Measurements from ENCODE around the gene FBXO47. TPM values are rescaled to one million over a fixed set of nuclear protein-coding genes. Genes with fewer than 3 reads are reported as not detected.

The FBXO47 gene
- total and polyA plus RNA-seq, 2 of the 13 experiments (the other 11 are each of a cell fraction or from before 2014, with no cell fraction given): not detected

- Histone ChIP-seq H2AFZ (ENCODE audit: low read length) (no peak overlapping the region), H4K20me1 (ENCODE audit: insufficient read depth, low read length) (no peaks in the 10 kb centered on the region), H3K4me1 (ENCODE audit: insufficient read depth, low read length) (no peaks in the 10 kb centered on the region), H3K4me2 (ENCODE audit: low read depth, low read length) (no peak overlapping the region), H3K9ac (ENCODE audit: insufficient read depth, low read depth, low read length) (no peak overlapping the region), H3K9me3 (ENCODE audit: low read length) (peaks cover 16% of the 10 kb centered on the region), H3K36me3 (replicated peaks in 1 of 2; ENCODE audit: control insufficient read depth in 1 of 2, insufficient read depth in 2 of 2, low read length in 2 of 2) (no peaks in the 10 kb centered on the region), H3K27ac (ENCODE audit: extremely low read length, insufficient read depth, low read length) (no peak overlapping the region), H3K27me3 (ENCODE audit: control insufficient read depth in 1 of 2, insufficient read depth in 2 of 2, low read length in 2 of 2) (peaks cover 0 to 37% of the 10 kb centered on the region in 2 experiments), H3K79me2 (ENCODE audit: insufficient read depth, low read length) (no peaks in the 10 kb centered on the region), H3K4me3 (replicated peaks in 1 of 3; ENCODE audit: insufficient read depth in 1 of 3, low read depth in 2 of 3, low read length in 3 of 3) (no peak overlapping the region)
- WGBS (ENCODE audit: low lambda C conversion rate): 4% methylated on average over 4 of the region's 4 CpGs
- BruUV-seq (replicated peaks): no TSS peak
- in situ Hi-C loops (cut with HindIII; ENCODE audit: extremely low pct_ligation_motif_present, low pct_unique_long_range_greater_than_20kb) (no loop called here), intact Hi-C loops (cut with micrococcal nuclease; ENCODE audit: unreplicated experiment) (no loop called here)
- ChIA-PET CTCF (ENCODE audit: low intra/inter-chr PET ratio, low total read pairs) (no interaction called here), POLR2A (no interaction called here)
- DNase-seq (ENCODE audit: low spot score): no peak
- no peak for FAIRE-seq
- ATAC-seq: no peak
- TF ChIP-seq PRDM15 (CRISPR knock-in tag; IDR thresholded peaks at IDR 0.05) (no peak), SMYD3 (CRISPR knock-in tag; IDR thresholded peaks at IDR 0.05) (no peak), PHF5A (CRISPR knock-in tag; IDR thresholded peaks at IDR 0.05; ENCODE audit: low read depth, unreplicated experiment) (no peak), POLR2A (IDR thresholded peaks at IDR 0.05; ENCODE audit: insufficient read depth in 1 of 2, low read depth in 2 of 2, low read length in 2 of 2) (no peak), ELF1 (CRISPR knock-in tag; IDR thresholded peaks at IDR 0.05) (no peak), JDP2 (CRISPR knock-in tag; IDR thresholded peaks at IDR 0.05; ENCODE audit: borderline replicate concordance) (no peak), SP2 (CRISPR knock-in tag; IDR thresholded peaks at IDR 0.05) (no peak), ZNF17 (CRISPR knock-in tag; IDR thresholded peaks at IDR 0.05) (no peak), FOXC1 (CRISPR knock-in tag; IDR thresholded peaks at IDR 0.05; ENCODE audit: borderline replicate concordance) (no peak), SUZ12 (IDR thresholded peaks at IDR 0.05; ENCODE audit: low read depth, low read length) (no peak), HES4 (CRISPR knock-in tag; IDR thresholded peaks at IDR 0.05; ENCODE audit: borderline replicate concordance) (no peak), TAF15 (IDR thresholded peaks at IDR 0.05; ENCODE audit: low read depth, low read length, poor library complexity, severe bottlenecking) (no peak), TAF1 (CRISPR knock-in tag; IDR thresholded peaks at IDR 0.05) (no peak), ZNF850 (CRISPR knock-in tag; conservative IDR thresholded peaks at IDR 0.05) (no peak), NFRKB (IDR thresholded peaks at IDR 0.05) (no peak), HNRNPL (IDR thresholded peaks at IDR 0.05; ENCODE audit: low read depth, low read length) (no peak), ZNF468 (CRISPR knock-in tag; IDR thresholded peaks at IDR 0.05) (no peak), ARNTL (CRISPR knock-in tag; IDR thresholded peaks at IDR 0.05) (no peak), ZNF792 (CRISPR knock-in tag; IDR thresholded peaks at IDR 0.05) (no peak)
- TF ChIP-seq, protein P1, sequence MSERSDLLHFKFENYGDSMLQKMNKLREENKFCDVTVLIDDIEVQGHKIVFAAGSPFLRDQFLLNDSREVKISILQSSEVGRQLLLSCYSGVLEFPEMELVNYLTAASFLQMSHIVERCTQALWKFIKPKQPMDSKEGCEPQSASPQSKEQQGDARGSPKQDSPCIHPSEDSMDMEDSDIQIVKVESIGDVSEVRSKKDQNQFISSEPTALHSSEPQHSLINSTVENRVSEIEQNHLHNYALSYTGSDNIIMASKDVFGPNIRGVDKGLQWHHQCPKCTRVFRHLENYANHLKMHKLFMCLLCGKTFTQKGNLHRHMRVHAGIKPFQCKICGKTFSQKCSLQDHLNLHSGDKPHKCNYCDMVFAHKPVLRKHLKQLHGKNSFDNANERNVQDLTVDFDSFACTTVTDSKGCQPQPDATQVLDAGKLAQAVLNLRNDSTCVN (CRISPR knock-in tag; IDR thresholded peaks at IDR 0.05; ENCODE audit: borderline replicate concordance): no peak
These were observed 32.9 kb upstream of the FBXO47 start for GRCh38 chr17:39000021-39000601.

Data from HepG2 (cell line).